ENCODE results near the gene SSBP3. TPM values are rescaled to one million over a fixed set of nuclear protein-coding genes. Genes with fewer than 3 reads are reported as not detected.
A peak's percentile ranks its signal among the peaks of the same experiment; 100 is the strongest.
"Not testable (repeated sequence)": the region's sequence is repeated elsewhere in the genome, so short reads cannot be mapped to it uniquely, and the experiment has no call there.

The SSBP3 gene
- polyA plus RNA-seq, 10 donors, result 44.8 to 68.1 (median 51.2) TPM

DNA sequence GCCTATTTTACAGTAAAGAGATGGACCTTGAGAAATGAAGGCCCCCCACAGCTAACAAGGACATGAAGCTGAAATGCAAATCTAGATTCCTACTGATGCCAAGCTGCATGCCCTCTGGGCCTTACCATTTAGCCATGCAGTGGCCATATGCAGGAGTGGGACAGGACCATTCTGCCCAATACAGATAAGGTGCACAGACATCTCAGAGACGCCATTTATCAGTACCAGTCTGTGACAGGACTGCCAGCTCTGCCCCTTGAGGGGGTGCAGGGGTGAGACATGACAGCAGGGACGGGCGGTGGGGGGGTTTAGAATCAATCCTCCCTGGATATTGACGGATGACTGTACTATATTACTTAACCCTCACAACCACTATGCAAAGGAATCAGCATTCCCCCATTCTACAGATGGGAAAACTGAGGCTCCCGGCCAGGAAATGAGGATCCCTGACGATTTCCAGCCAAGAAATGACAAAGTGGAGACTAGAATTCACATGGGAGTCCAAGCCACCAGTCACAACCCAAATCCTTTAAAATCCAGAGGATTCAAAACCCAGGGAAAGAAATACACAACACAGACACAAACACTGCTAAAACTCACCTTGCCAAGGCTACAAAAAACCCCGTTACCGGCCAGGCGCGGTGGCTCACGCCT, 10.8 kb downstream of the SSBP3 start:
- no peak for DNase-seq

- DNase-seq, result no peak
Observed at GRCh38 chr1:54394104-54394503, 12.1 kb downstream of the SSBP3 start.

DNA sequence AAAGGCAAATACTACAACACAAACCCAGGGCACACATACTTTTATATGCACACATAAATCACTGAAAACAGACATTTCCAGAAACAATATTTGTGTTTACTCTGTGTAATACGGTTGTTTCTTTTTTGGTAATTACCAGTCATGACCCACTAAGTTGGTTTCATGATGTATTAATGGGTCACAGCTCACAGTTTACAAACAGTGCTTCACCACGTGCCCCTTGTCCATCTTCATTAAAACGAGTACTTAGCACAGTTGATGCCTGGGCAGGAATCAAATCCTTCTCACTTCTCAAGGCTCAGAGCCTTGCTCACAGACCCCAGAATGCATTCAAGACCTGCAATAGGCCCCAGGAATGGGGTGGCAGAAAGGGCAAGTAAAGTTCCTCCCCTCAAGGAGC, 13.8 kb downstream of the SSBP3 start:
- DNase-seq, result no peak

DNA sequence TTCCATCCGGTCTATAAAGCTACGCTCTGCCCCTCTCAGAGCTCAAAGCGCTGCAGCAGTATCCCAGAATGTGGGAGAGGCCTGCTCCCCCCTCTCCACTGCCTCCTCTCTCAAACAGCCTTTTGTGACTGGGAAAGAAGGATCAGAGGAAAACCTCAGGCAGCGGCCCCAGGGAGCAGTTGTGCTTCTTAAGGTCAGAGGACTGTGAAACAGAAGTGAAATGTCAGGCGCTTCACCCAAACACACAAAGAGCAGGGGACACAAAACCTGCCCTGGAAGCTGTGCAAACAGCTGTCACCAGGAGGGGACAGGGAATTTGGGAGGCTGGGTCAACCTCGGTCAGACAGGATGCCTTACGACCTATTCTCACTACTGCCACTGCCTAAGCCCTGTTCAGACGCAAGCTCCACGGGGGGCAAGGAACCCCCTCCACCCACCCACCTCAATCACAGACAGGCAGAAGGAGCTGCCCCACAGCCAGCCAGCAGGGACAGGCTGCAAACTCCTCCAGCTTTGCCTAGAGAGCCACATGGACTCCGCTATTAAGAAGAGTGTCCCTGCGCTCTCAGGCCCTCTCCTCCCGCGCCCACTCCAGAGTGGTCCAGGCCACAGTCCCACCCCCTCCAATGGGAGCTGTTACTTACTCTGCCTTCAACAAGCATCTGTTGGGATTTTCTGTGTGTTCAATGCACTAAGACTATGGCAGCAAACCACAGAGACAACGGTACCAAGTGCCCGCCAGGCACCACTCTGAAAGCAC, 14.6 kb downstream of the SSBP3 start:
- no peak for DNase-seq

GRCh38 chr1:54390655-54391054, 15.5 kb downstream of the SSBP3 start:
- no peak for DNase-seq

- not testable (repeated sequence) for DNase-seq
Observed at GRCh38 chr1:54389608-54390007, 16.6 kb downstream of the SSBP3 start.

DNA sequence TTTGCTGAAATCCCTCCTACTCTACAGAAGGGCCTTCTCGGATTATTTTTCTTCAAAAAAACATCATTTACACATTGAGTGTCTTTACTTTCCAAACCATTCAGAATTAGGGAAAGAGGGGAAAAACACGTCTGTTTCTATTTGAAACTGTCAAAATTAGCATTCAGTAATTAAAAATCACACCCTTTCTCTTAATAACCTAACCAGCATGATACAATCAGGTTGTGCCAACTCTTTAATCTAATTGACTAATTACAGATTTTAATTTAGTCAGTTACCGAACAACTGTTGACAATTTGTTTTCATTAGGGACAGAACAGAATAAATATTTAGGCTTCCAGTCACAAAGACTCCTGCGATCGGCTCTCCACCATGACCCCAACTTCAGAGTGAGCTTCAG, 18.8 kb downstream of the SSBP3 start:
- no peak for DNase-seq

DNA sequence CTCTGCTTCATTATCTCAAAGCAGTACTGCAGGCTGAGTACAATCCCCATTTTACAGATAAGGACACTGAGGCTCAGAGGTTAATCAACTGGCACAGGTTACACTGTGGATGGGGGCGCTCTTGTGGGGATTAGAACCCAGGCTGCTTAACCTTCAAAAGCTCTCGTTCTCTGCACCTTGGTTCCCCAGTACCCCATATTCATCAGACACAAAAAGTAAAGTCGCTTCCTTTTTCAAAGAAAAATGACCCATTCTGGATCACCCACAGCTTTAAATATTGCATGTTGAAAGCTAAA, 20.5 kb downstream of the SSBP3 start:
- no peak for DNase-seq

- DNase-seq, result no peak
Observed at GRCh38 chr1:54384918-54385726, 21.1 kb downstream of the SSBP3 start.

DNA sequence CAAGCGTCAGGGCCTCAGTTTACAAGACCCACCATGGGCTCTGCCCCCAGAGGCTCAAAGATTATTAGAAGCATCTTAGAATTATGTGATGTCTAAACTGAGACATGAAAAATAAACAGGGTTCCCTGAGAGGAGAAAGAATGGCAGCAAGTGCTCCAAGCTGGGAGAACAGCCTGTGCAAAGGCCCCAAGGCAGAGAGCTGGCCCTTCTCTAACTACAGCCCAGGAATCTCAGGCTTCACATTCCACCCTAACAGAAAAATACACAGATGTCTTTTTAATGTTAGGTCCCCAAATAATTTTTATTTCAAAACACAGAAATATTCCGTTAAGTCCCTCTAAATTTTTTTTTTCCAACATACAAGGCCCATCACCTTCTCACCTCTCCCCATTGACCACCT, 21.7 kb downstream of the SSBP3 start:
- no peak for DNase-seq

- no peak for DNase-seq
Observed at GRCh38 chr1:54381524-54381923, 24.7 kb downstream of the SSBP3 start.

DNA sequence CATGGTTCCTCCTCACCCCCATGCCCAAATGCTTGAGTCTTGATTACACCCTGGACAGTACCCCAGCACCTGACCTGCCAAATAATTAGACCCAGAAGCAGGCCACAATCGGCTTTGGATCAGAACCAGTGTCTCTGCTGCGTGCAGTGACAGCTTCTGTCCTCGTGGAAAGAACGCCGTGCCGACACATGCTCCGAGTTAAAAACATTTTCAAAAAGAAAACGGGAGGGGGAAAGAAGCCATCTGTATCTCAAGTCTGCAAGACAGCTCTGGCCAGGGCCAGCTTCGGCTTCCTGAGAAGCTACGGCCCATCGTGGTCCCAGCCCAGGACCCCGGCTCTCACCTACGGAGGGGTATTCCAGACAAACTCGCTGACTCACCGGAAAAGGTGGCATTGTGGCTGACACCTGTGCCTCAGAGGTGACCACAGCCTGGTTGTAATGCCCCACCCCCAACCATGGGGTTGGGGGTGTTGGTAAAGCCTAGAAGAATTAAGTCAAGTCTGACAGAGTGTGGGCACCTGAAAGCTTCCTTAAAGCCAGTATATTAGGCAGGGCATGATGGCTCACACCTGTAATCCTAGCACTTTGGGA, 25.8 kb downstream of the SSBP3 start:
- DNase-seq, result peak in 1 of 3 donors; percentile 47

- peak in 1 of 3 donors; percentile 53 for DNase-seq
Observed at GRCh38 chr1:54379555-54380289, 26.5 kb downstream of the SSBP3 start.

DNA sequence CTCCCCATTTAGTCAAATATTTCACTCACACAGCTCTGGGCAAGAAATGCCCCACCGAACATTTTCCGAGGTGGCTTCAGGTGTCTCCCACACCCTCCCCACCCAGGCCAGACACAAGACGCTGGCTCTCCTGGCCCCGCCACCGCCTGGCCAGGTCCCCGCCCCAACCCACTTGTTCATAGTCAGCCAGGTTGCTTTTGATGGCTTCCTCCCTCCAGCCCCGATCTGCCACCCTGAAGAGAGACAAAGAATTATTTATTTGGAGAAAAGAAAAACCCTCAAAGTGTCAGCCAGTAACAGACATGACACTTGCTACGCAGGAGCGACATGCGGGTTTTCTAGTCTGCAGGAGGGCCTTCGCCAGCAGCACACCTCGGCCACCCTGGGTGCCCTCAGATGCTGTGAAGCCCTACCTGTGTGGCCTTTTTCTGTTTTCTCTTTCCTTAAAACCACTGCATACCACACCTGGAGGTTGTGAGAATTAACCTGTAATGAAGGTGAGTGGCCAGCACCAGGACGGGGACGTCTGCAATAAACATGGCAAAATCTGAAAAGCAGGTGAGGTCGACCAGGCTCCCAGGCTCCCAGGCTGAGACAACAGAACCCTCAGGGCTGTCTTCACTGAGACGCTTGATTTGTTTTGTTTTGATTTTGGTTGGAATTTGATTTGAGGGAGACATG, 27.2 kb downstream of the SSBP3 start:
- no peak for DNase-seq

- DNase-seq, result no peak
Observed at GRCh38 chr1:54378157-54378873, 27.9 kb downstream of the SSBP3 start.

DNA sequence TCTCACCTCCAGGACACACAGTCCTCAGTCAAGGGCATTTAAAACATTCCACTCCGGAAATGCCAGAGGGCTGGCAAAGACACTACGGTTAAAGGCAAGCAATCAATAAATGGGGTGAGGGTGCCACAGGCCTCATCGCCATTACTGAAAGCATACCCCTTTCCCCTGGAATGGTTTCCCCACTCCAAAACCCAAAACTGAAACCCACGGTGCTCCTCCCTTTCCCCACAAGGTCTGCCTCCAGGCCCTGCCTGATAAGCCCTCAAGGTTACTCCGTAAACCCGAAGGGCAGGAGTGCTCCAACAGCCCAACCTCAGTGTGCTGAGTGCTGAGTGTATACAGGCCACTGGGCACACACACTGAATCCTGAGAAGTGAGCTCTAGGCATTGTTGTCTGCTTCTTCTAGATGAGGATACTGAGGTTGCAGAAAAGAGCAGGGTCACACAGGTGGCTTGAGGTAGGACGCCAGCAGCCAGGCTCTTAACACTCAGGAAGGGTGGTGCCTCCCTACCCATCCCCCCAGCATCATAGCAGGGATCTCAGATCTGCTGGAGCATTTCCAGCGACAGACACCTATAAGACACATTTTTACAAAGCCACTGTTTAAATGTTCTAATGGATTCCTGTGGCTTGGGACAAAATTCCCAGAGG, 29.0 kb downstream of the SSBP3 start:
- DNase-seq, result no peak

- no peak for DNase-seq
Observed at GRCh38 chr1:54376430-54377039, 29.7 kb downstream of the SSBP3 start.

DNA sequence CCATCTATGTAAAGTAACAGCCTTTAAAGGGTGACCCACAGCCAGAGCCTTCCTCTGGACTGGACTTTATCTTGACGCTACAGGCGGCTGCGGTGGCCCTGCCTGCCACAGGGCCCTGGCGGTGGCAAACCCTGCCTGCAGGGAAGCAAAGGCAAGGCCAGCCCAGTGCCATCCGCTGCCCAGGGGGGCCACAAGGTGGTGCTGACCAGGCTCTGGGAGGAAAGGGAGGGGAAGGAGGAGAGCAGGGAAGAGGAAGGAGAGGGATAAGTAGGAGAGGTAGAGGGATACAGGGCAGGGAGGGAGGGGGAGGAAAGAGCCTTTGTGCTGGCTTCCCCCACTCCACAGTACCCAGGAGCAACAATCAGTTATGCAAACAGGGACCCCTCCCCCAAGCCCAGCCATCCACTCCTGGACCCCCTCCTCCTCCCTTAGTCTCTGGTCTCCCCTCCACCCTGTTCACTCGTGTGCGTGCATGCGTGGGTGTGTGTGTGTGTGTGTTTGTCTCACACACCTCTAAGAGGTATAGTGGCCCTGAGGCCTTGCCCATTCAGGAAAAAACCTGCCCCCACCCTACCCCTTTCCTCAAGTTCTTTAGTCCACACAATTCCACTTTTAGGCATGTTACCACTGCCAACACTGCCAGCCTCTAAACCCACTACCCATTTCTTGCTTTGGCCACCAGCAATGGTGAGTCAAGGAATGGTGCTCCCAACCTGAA, 30.3 kb downstream of the SSBP3 start:
- no peak for DNase-seq

- no peak for DNase-seq
Observed at GRCh38 chr1:54375298-54375697, 30.9 kb downstream of the SSBP3 start.

Measured in muscle of back (tissue), 11 donors.